GDM1 (cell line): ENCODE results near the gene EFNA5.
"Not testable (repeated sequence)": the region's sequence is repeated elsewhere in the genome, so short reads cannot be mapped to it uniquely, and the experiment has no call there.

Source experiments
- DNase-seq: peaks from one replicate; lab custom pipeline; 2025; lab: John Stamatoyannopoulos, UW

Gene EFNA5

GRCh38 chr5:107365320-107366109 is 305.2 kb downstream of the EFNA5 start:
- peak; percentile 8 for DNase-seq

GRCh38 chr5:107364443-107365319 is 306.1 kb downstream of the EFNA5 start:
- no peak for DNase-seq

GRCh38 chr5:107363768-107364167 is 307.0 kb downstream of the EFNA5 start:
- no peak for DNase-seq

- no peak for DNase-seq
Observed at GRCh38 chr5:107361945-107362344, 308.8 kb downstream of the EFNA5 start.

GRCh38 chr5:107359916-107360234 is 310.9 kb downstream of the EFNA5 start:
- no peak for DNase-seq

- peak; percentile 4 for DNase-seq
Observed at GRCh38 chr5:107359033-107359915, 311.5 kb downstream of the EFNA5 start.

- no peak for DNase-seq
Observed at GRCh38 chr5:107356891-107357290, 313.8 kb downstream of the EFNA5 start.

- DNase-seq = no peak
Observed at GRCh38 chr5:107352576-107352975, 318.2 kb downstream of the EFNA5 start.

GRCh38 chr5:107346580-107346979 is 324.2 kb downstream of the EFNA5 start:
- not testable (repeated sequence) for DNase-seq

GRCh38 chr5:107342371-107342770 is 328.4 kb downstream of the EFNA5 start:
- DNase-seq = no peak

GRCh38 chr5:107341376-107342084 is 329.2 kb downstream of the EFNA5 start:
- DNase-seq = no peak

GRCh38 chr5:107340631-107341030 is 330.1 kb downstream of the EFNA5 start:
- no peak for DNase-seq

- no peak for DNase-seq
Observed at GRCh38 chr5:107338335-107338734, 332.4 kb downstream of the EFNA5 start.

GRCh38 chr5:107337281-107337680 is 333.5 kb downstream of the EFNA5 start:
- no peak for DNase-seq

GRCh38 chr5:107331882-107332281 is 338.9 kb downstream of the EFNA5 start:
- DNase-seq = no peak

- DNase-seq = no peak
Observed at GRCh38 chr5:107331312-107331711, 339.4 kb downstream of the EFNA5 start.

GRCh38 chr5:107330903-107331302 is 339.8 kb downstream of the EFNA5 start:
- no peak for DNase-seq

GRCh38 chr5:107329850-107330249 is 340.9 kb downstream of the EFNA5 start:
- no peak for DNase-seq
